NCI-H1417 (cell line): ENCODE data around the gene SYT6.

Source experiments
- DNase-seq, 3 experiments: peaks; one replicate each; lab custom pipeline; 2025; lab: John Stamatoyannopoulos, UW

The SYT6 gene

DNA sequence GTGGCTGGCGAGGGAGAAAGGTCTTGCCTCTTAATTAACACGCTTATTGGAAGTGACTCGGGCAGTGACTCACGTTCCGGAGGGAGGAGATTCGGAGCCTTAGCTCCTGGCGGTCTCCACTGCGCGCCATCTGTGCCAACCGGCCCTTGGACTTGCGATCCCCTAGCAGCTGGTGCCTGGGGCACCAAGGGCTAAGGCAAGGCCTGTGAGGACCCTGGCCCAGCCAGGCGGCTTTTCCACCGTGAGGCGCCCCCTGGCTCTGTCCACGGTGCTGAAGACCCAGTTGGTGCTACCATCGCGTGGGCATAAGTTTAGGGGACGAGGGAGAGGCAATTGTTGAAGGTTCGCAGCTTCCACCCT, 1.3 kb upstream of the SYT6 start:
- DNase-seq, result no peak

DNA sequence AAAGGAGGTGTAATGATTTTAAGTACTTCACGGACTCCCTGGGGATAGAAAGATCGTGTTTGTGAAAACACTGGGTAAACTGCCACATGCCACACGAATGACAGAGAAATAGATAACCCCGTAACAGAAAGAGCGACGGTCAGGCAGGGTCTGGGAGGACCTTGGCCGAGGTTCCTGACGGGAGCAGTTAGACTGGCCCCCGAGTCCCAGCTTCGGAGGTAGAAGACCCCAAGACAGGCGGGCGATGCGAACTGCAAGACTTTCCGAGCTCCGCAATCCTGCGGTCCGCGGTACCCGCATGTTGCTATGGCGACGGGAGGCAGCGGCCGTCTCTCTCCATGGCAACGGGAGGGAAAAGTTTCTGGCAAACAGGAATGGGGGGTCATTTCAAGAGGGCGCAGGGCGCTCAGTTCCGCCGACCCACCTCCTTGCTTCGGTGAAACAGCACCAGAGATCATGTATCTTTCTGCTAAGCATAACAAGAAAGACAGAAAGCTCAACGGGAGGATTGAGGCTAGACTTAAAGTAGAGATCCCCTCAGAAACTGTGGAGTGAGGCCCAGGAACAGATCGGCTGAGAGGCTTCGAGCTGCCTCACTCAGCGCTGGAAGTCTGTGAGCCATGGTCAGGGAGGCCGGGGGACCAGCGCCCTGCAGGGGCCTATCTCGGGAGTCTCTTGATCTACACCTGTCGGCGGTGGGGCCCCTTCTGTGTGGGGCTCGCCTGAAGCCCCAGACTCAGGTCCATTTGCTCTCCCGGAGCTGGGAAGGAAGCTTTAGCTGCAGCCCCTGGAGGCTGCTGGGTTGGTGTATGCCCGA, 685 bp upstream of the SYT6 start:
- peak in 2 of 3 experiments; percentile 65 to 81 for DNase-seq

DNA sequence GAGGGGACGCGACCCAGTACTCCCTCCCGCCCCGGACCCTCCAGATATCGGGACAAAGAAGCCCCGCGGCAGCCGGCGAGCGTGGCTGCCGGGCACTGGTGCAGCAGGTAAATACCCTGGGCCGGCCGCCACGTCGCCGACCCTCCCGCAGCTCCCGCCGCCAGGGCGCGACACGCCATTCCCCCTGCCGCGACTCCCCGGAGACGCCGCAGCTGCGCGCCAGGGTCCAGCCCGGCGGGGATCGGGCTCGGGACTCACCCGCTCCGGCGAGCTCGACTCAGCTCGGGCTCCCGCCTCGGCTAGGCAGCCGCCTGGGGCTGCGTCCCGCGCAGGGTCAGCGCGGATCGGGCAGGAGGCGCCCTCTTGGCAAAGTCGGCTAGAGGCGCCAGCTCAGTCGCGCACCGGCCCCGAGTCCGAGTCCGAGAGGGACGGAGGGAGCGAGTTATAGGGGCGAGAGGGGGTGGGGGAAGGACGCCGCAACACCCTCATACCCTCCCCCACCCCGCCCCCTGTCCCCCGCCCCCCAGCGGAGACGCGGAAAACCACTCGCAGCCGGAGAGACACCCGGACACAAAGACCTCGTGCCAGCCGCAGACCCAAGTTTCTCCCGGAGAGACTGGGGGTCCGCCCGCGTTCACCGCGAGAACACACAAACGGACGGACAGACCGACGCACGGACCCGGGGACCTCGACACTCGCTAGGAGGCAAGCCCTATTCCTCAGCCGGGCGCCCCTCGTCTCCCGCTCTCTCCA, 985 bp downstream of the SYT6 start:
- peak; percentile 25 to 56 (median 51) for DNase-seq

DNA sequence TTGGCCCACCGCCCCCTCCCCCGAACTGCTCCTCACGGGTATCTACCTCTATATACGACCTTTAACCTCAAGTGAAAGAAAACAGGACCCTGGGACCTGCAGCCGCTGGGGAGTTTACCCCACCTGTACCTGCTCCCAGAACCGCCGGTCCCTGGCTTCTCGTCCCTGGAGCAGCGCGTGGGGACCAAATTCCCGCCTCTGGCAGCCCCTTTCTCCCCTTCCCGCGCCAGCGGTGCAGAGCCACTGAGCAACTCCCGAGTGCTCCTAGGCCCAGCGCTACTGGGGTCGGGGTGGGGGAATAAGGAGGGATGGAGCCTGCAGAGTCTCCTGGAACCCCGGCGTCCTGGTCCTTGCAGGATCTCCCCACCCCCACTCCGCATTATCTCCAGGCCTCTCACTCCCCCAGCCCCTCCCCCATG, 1.6 kb downstream of the SYT6 start:
- DNase-seq, result no peak

DNA sequence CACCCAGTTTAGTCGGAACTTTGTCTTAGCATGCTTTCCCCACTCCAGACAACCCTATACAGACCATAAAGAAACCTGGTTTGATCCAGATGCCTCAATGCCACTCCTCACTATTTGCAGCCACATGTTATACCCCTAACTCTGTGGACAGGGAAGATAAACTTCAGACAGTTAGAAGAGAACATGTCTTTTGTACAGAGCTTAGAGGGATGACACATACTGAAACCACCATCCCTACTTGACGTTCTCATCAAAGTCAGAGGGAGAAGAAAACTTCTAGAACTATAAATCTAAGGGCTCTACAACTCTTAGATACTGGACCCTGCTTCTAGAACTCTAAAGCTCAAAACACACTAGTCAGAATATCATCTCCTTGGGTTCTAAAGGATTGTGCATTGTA, 3.7 kb downstream of the SYT6 start:
- no peak for DNase-seq

DNA sequence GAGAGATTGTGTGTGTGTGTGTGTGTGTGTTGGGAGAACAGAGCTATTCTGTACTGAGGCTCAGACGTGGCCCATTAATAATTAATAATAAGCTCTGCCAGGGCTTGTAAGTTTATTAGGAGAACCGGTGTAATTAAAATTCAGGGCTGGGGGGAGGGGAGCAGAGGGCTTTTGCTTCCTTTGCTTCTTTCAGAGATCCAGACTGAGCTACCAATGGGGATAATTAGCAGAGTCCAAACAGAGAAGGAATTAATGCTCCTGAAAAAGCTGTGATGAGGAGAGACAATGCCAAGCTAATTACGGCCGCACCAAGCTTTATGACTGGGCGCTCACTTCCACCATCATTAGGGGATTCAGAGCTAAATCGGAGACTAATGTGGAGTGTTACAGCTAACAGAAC, 4.5 kb downstream of the SYT6 start:
- DNase-seq, result peak in 1 of 3 experiments; percentile 6

DNA sequence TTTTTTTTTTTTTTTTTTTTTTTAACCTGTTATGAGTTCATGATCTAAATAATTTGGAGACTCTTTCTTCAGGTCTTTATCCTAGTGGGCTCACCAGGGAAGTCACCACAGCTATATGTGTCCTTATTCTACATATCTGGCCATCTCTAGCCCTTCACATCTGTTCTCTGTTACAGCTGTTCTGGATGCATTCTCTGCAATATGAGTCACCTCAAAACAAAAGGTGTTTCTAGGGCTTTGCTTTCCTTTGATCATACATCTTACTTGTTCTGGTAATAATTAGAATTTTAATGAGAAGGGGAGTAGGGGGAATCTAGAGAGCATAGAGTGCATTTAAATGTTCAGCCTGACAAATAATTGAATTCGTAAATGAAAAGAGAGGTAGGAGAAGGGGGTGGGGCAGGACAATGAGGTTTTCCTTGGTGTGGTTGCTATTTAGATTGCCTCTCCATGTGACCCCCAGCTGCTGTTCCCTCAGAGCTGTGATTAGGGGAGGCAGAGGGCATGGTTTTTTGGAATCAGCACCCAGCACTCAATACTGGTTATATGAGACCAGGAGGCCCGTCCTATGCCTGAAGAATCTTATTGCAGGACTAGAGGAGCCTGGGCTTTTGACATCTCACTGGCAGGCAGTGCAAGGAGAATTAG, 8.0 kb downstream of the SYT6 start:
- no peak for DNase-seq

DNA sequence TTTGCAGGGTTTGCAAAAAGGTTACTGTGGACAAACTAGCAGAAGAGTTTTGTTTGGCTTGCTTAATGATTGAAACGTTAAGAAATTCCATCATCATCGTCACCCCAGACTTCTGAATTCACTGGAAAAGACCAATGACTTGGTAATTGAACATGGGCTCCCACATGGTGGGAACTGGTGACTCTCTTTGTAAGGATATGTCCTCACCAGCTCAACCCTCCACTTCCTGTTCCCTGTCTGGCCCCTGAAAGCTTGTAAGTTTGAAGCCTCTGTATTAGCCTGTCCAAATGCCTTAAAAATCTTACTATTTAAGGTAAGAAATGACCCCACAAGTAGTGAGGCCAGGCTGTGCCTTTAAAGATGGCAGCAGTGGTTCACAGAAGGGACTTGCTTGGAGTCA, 9.7 kb downstream of the SYT6 start:
- DNase-seq, result no peak

DNA sequence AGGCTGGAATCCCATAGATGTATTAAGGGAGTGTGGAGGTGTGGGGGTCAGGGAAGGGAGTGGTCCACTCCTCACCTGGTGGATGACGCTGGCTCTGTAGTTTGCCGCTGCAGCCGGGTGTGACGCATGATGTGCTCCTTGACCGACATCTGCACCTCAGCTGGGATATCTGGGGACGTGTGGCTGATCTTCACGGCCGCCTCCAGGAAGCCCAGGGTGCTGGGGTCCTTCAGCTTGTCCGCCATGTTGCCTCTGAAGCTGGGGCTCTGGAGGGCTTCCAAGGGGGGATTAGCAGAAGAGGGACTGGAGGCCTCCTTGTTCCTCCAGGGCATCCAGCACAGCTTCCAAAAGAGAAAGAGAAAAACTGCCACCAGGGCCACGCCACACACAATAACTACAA, 14.1 kb downstream of the SYT6 start:
- no peak for DNase-seq

DNA sequence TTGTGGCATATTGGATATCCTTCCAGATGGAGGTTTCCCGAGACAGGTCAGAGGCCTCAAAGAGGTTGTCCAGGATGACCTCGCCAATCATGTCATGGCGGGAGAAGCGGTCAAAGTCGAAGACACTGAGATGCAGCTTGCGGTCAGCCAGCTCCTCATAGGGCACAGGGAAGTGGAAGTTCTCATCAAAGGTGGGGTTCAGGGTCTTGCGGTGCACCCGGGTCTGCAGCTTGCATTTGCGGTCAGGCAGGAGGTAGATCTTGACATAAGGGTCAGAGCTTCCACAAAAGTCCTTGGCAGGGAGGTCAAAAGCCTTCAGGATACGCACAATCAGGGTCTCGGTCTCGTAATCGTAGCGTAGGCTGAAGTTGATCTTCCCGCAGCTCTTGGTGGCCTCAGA, 16.2 kb downstream of the SYT6 start:
- no peak for DNase-seq

DNA sequence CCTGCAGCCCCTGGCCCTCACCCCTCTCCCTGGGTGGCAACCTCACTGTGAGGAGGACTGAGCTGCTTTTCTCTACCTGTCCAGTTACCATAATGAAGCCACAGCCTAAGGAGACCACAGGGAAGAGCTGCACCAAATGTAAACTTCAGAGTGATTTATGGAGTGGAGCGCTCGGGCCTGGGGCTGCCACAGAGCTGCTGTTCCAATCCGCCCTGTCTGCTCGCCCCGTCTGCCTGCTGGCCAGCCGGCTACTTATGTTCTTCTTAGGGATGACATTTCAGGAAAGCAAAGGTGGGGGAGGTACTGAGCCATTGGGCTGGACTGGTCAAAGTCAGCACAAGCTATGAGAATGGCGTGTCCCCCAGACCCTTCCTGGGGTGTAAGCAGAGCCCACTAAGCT, 17.9 kb downstream of the SYT6 start:
- DNase-seq, result no peak

DNA sequence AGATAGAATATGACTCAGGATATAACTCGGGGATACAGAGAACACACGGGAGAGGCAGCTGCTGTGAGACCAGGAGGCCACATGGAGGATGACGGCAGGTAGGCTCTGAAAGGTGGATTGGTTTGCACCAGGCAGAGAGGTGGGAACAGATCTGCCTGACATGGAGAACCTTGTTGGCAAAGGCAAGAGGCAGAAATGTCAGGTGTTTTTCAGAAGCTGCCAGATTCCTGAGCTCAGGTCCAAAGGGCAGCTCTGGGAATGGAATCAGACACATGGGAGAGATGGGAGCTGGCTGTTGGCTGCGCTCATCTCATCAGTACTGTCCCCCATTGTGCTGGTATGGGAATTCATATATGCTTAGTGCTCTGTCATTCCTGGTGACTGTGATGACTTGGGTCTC, 19.2 kb downstream of the SYT6 start:
- DNase-seq, result no peak

DNA sequence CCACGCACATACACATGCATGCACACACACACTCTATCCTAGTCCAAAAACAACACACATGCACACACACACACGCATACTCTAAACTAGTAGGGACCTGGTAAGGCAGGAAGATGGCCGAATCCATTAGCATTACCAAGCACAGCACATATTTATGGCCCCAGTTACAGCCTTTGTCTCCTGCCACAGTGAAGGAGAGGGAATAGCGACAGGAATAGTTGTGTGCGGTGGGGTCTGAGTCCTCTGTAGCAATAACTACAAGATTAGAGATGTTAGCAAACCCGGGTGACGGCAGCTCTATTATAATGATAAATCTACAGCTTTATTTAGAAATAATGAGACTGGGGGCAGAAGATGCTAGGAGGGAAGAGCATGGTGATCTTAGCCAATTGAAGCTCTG, 20.5 kb downstream of the SYT6 start:
- no peak for DNase-seq

DNA sequence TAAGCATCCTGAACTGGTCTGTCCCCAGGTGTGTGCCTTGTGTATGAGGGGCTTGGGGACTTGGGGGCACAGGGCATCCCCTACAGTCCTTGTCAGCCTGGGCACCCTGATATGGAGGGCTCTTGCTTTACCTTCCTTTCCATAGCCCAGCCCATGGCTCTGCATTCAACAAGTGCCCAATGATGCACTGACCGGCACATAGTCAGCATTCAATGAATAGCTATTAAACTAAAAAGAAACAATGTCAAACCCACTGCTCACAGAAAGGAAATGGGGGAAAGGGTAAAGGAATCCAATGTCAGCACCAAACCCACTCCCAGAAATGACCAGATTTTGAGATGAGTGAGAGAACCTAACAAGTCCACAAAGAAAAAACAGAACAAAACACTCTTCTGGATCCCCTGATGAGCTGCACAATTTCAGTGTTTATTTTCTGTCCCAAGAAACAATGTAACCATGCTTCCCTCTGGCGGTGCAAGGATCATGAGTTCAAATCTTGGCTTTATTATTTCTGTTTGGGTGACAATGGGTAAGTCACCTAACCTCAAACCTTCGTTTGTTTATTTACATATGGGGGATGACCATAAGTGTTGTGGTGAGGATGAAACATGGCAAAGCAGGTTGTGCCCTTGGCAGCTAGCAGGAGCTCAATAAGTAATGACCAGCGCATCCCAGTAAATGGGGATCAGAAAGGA, 22.0 kb downstream of the SYT6 start:
- DNase-seq, result no peak

DNA sequence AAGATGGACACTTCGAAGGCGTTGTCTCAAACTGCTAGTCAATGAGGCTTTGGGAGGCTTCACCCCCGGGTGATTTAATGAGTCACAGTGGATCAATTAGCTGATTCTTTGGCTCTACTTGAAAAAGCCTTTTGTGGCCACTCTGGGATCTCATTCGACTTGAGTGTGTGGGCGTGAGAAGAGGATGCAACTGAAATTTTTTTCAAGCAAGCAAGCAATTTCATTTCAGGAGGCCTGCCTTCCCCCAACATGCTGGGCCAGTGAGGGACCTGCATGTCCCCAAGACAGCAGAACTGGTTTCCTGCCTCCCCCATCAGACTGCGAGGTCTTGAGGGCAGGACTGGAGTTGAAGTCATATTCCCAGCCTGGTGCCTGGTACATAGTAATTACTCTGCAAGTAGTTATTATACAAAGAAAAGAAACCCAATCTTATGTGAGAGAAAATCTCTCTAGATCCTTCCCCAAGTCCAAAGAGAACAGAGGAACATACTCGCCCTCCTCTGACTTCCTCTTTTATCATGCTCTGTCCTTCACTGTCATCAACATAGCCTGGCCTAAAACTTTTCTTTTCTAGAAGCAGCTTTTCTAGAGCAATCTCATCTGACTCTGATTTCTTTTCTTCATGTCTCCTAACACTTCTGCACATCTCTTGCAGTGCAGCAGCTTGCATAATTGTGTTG, 22.7 kb downstream of the SYT6 start:
- DNase-seq, result no peak

DNA sequence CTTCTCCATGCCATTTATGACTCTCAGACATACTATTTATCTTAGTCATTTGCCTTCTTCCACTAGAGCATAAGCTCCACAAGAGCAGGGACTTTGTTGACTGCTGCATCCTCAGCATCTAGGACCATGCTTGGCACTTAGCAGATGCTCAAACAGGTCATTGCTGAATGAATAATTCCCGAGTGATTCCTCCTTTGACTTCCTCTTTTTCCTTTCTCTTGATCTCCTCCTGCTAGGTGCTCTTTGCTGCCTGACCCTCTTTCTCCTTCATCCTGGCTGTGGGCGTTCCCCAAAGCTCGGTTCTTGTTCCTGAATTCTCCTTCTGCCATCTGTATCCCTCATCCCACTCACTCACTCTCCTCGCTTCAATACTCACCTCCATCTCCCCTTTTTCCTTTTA, 23.5 kb downstream of the SYT6 start:
- no peak for DNase-seq

DNA sequence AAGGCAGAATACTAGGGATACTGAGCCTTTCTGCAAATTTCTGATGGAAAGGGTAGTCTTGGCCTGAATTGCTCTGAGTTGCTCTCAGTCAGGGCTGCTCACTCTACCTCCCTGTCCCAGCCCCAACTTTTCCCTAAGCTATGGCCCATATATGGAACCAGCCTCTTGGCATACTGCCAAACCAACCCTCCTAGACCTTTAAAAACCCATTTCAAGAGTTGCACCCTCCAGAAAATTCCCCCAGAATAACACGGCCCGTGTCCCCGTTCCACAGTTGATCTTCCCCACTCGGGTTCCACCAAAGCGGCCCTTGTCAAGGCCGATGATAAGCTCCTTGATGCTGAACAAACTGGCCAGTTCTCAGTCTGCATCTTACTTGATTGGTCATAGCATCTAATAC, 25.4 kb downstream of the SYT6 start:
- DNase-seq, result no peak

DNA sequence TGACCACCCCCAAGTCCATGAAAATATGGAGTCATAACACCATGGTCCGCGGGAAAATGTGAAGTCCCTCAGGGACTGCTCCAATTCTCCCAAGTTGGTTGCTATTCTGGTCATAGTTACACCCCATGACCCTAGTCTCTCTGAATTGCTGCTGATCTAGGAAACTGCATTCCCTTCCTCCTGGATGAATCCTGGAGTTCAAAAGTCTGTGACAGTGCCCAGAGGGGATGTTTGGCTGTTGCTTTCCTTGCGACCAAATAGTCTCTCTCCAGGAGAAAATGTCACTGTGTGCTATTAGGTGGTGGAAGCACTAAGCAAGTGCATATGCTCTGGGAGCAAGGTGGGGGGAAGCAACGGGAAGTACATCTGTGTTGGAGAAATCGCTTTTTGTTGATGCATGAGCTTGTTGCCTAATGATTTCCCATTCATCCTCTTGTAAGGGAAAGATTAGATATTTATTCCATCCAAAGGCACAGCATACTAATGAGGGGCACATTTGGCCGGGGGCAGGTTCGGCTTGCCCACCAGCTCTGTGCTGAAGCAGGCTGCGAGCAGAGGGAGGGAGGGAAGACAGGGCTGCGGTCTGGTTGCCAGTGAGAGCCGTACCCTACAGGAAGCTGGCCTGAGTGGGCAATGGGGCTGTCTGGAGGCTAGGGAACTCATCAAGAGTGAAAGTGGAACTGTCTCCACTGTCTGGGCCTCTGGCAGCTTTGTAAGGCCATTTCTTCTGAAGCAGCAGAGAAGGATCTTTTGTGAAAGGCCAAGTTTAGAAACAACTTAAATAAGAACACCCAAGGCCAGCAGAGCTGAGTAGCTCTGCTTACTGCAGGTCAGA, 27.2 kb downstream of the SYT6 start:
- no peak for DNase-seq

DNA sequence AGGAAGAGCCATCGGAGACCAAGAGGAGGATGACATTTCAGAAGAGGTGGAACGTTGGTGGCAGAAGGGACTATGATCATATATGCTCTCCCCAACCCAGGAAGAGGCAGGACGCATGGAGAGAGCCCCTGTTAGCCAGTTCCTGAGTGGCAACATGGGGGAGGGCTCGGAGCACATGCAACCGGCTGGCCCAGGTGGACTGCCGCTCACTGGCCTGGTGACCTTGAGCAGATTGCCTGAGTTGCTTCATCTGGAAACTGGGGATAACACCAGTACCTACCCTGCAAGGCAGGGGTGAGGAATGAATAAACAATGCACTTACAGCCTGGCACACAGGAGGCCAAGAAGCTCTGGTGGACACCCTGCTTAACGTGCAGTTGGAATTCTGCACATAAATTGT, 29.0 kb downstream of the SYT6 start:
- DNase-seq, result no peak

DNA sequence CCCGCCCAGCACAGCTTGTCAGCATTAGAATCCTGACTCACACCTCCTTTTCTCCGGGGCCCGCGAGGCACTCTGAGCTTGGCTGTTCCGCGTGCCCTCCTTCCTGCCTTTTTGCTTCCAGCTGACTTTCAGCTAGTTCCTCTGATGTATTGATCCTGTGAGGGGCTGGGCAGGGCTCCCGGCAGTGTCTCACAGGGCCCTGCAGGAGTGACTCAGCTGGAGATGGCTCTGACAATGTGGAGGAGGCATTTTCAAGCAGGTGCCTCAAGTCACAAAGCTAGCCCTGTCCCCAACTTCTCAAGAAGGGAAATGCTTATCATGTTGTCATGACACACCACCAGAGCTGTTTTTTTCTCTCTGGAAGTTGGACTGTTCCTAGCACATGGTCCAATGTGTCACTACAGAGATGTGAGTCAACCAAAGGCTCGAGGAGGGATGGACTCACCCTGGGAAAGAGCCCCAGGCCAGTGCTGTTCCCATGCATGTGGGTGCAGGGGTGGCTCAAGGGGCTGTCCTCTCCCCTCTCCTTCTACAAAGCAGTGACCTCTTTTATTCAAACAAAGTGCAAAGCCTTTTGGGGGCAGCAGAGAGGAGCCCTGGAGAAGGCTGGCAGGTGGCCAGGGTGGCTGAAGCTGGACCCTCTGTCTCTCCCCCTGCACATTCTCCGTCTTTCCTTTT, 30.6 kb downstream of the SYT6 start:
- no peak for DNase-seq
